HepG2 (cell line): ENCODE data around the gene SPTSSA. TPM values are rescaled to one million over a fixed set of nuclear protein-coding genes. Genes with fewer than 3 reads are reported as not detected.

Experiments
- AGO2 ChIP-seq: fragments of 200-400 bp; formaldehyde crosslinking; optimal IDR thresholded peaks from 2 replicates; pipeline ENCODE3; 2017; ENCODE audit warnings: mild to moderate bottlenecking, low read depth, low read length, moderate library complexity
- ATF2 ChIP-seq: sonication (generic); formaldehyde crosslinking; IDR thresholded peaks from 2 replicates; pipeline ENCODE4 v1.4.0; 2020; ENCODE audit warnings: missing genetic modification reagents
- CCDC6 ChIP-seq: sonication (generic); formaldehyde crosslinking; IDR thresholded peaks from 2 replicates; pipeline ENCODE4 v1.8.1; 2022; ENCODE audit warnings: mild to moderate bottlenecking, missing genetic modification reagents, moderate library complexity
- CENPT ChIP-seq: sonication (generic); formaldehyde crosslinking; IDR thresholded peaks from 2 replicates; pipeline ENCODE4 v1.8.0; 2022; ENCODE audit warnings: low read depth, mild to moderate bottlenecking, moderate library complexity, missing genetic modification reagents
- CHCHD3 ChIP-seq: sonication (generic); formaldehyde crosslinking; IDR thresholded peaks from 2 replicates; pipeline ENCODE4 v1.8.0; 2022; ENCODE audit warnings: mild to moderate bottlenecking, missing genetic modification reagents, moderate library complexity
- ESRRA ChIP-seq: sonication (generic); formaldehyde crosslinking; IDR thresholded peaks from 2 replicates; pipeline ENCODE4 v1.5.1; 2020; ENCODE audit warnings: mild to moderate bottlenecking, low read depth, missing genetic modification reagents
- HDAC1 ChIP-seq: sonication (generic); formaldehyde crosslinking; IDR thresholded peaks from 2 replicates; pipeline ENCODE4 v1.5.1; 2020; ENCODE audit warnings: mild to moderate bottlenecking, missing genetic modification reagents
- HDAC6 ChIP-seq: fragments of 200-600 bp; sonication (generic); IDR thresholded peaks from 2 replicates; pipeline ENCODE4 v1.7.0; 2017; ENCODE audit warnings: mild to moderate bottlenecking, antibody characterized with exemption, low read length, low read depth
- MED1 ChIP-seq: sonication (generic); formaldehyde crosslinking; IDR thresholded peaks from 2 replicates; pipeline ENCODE4 v1.4.0; 2020; ENCODE audit warnings: missing genetic modification reagents
- MLX ChIP-seq: IDR thresholded peaks from 2 replicates; pipeline ENCODE4 v1.6.1; 2016
- PAXIP1 ChIP-seq: sonication (generic); formaldehyde crosslinking; conservative IDR thresholded peaks from 2 replicates; pipeline ENCODE4 v1.4.0; 2020; ENCODE audit warnings: mild to moderate bottlenecking, missing genetic modification reagents, moderate library complexity
- SALL1 ChIP-seq: sonication (generic); formaldehyde crosslinking; IDR thresholded peaks from 2 replicates; pipeline ENCODE4 v1.8.0; 2022; ENCODE audit warnings: mild to moderate bottlenecking, missing genetic modification reagents
- THAP9 ChIP-seq: sonication (generic); formaldehyde crosslinking; IDR thresholded peaks from 2 replicates; pipeline ENCODE4; 2020; ENCODE audit warnings: missing genetic modification reagents, mild to moderate bottlenecking, borderline replicate concordance
- YEATS2 ChIP-seq: sonication (generic); formaldehyde crosslinking; IDR thresholded peaks from 2 replicates; pipeline ENCODE4 v1.4.0; 2020; ENCODE audit warnings: missing genetic modification reagents, borderline replicate concordance
- ZMYM4 ChIP-seq: sonication (generic); formaldehyde crosslinking; IDR thresholded peaks from 2 replicates; pipeline ENCODE4 v1.8.1; 2023; ENCODE audit warnings: mild to moderate bottlenecking, missing genetic modification reagents
- ZNF431 ChIP-seq: sonication (generic); formaldehyde crosslinking; IDR thresholded peaks from 2 replicates; pipeline ENCODE4 v1.9.0; 2022; ENCODE audit warnings: missing genetic modification reagents, low read depth, mild to moderate bottlenecking, borderline replicate concordance
- ZNF501 ChIP-seq: sonication (generic); formaldehyde crosslinking; IDR thresholded peaks from 2 replicates; pipeline ENCODE4 v1.5.1; 2020; ENCODE audit warnings: mild to moderate bottlenecking, moderate library complexity, missing genetic modification reagents
- ZNF510 ChIP-seq: sonication (generic); formaldehyde crosslinking; IDR thresholded peaks from 2 replicates; pipeline ENCODE4 v1.4.0; 2020; ENCODE audit warnings: low read depth, mild to moderate bottlenecking, missing genetic modification reagents
- ZNF562 ChIP-seq: sonication (generic); formaldehyde crosslinking; IDR thresholded peaks from 2 replicates; pipeline ENCODE4 v1.8.0; 2022; ENCODE audit warnings: missing genetic modification reagents, borderline replicate concordance
- ZNF674 ChIP-seq: sonication (generic); formaldehyde crosslinking; IDR thresholded peaks from 2 replicates; pipeline ENCODE4 v1.5.0; 2020; ENCODE audit warnings: low read depth, mild to moderate bottlenecking, missing genetic modification reagents
- ZNF724P ChIP-seq: sonication (generic); formaldehyde crosslinking; IDR thresholded peaks from 2 replicates; pipeline ENCODE4 v1.8.0; 2022; ENCODE audit warnings: missing genetic modification reagents, borderline replicate concordance
- ZNF839 ChIP-seq: sonication (generic); formaldehyde crosslinking; IDR thresholded peaks from 2 replicates; pipeline ENCODE4 v1.4.0; 2020; ENCODE audit warnings: missing genetic modification reagents, mild to moderate bottlenecking, borderline replicate concordance
- polyA plus RNA-seq, 8 experiments: library from polyadenylated mRNA; depleted of rRNA in 3 of 8; stranded (reverse) in 7 of 8; unstranded in 1 of 8; fragments of >200 nt; fragmentation: Illumina TruSeq in 4 of 8; extraction: Trizol in 4 of 8; gene quantifications; 2 replicates each; pipeline versions ENCODE4 v1.2.1 to v1.2.3, GENCODE V29; 2011 to 2016; ENCODE audit warnings: low read depth in 4 of 8, missing spikeins in 1 of 8, mixed read lengths in 1 of 8; ENCODE audit not compliant: insufficient read depth in 1 of 8
- total RNA-seq, 5 experiments: library from RNA; depleted of rRNA; stranded (reverse); fragments of >200 nt; fragmentation: Illumina TruSeq; extraction: Trizol; gene quantifications; 2 replicates each; pipeline ENCODE4 v1.2.3, GENCODE V29; 2016; ENCODE audit warnings: low read depth in 1 of 5

Gene SPTSSA
- total and polyA plus RNA-seq, 2 of the 13 experiments (the other 11 are each of a cell fraction or from before 2014, with no cell fraction given) = 19.1 to 86.1 TPM

GRCh38 chr14:34437729-34438080 lies 24.3 kb downstream of the SPTSSA start (continued):
- 0 out of 2 replicates have a peak, but pooled peaks have one; percentile 36 for TF ChIP-seq SALL1 (CRISPR knock-in tag)
- no peak for TF ChIP-seq ATF2 (CRISPR knock-in tag)
- no peak for TF ChIP-seq CENPT (CRISPR knock-in tag)
- 0 out of 2 replicates have a peak, but pooled peaks have one; percentile 22 for TF ChIP-seq HDAC1
- no peak for TF ChIP-seq ZNF839
- TF ChIP-seq THAP9 (CRISPR knock-in tag) = no peak
- no peak for TF ChIP-seq ZNF562 (CRISPR knock-in tag)
- TF ChIP-seq ZNF510 (CRISPR knock-in tag) = no peak
- TF ChIP-seq ZNF674 (CRISPR knock-in tag) = no peak
- no peak for TF ChIP-seq CHCHD3 (CRISPR knock-in tag)
- no peak for TF ChIP-seq HDAC6
- no peak for TF ChIP-seq ZNF431 (CRISPR knock-in tag)
- TF ChIP-seq ZNF501 = 0 out of 2 replicates have a peak, but pooled peaks have one; percentile 19
- TF ChIP-seq MED1 (CRISPR knock-in tag) = no peak
- no peak for TF ChIP-seq ESRRA (CRISPR knock-in tag)
- no peak for TF ChIP-seq AGO2
- no peak for TF ChIP-seq CCDC6 (CRISPR knock-in tag)
- TF ChIP-seq ZMYM4 (CRISPR knock-in tag) = 0 out of 2 replicates have a peak, but pooled peaks have one; percentile 17
- TF ChIP-seq PAXIP1 (CRISPR knock-in tag) = 0 out of 2 replicates have a peak, but pooled peaks have one; percentile 2
- TF ChIP-seq MLX (CRISPR knock-in tag) = no peak
- no peak for TF ChIP-seq ZNF724P (CRISPR knock-in tag)
- TF ChIP-seq YEATS2 (CRISPR knock-in tag) = 0 out of 2 replicates have a peak, but pooled peaks have one; percentile 10
